ENCODE measurements around the gene TET1. TPM values are rescaled to one million over a fixed set of nuclear protein-coding genes. Genes with fewer than 3 reads are reported as not detected.
"Not testable (repeated sequence)": the region's sequence is repeated elsewhere in the genome, so short reads cannot be mapped to it uniquely, and the experiment has no call there.

The TET1 gene
- 1 to 10 TPM; 2.1 to 2.7 (median 2.5) TPM for total RNA-seq (2021; fragmentation: NEBNext Ultra II Directional; extraction: Animal tissue kit (Norgen Biotek cat#: 25700))
- long read RNA-seq, partial matches to known transcripts = 2 of 3 reads
- long read RNA-seq, other reads (novel, unspliced or antisense) = 1 of 3 reads

DNA sequence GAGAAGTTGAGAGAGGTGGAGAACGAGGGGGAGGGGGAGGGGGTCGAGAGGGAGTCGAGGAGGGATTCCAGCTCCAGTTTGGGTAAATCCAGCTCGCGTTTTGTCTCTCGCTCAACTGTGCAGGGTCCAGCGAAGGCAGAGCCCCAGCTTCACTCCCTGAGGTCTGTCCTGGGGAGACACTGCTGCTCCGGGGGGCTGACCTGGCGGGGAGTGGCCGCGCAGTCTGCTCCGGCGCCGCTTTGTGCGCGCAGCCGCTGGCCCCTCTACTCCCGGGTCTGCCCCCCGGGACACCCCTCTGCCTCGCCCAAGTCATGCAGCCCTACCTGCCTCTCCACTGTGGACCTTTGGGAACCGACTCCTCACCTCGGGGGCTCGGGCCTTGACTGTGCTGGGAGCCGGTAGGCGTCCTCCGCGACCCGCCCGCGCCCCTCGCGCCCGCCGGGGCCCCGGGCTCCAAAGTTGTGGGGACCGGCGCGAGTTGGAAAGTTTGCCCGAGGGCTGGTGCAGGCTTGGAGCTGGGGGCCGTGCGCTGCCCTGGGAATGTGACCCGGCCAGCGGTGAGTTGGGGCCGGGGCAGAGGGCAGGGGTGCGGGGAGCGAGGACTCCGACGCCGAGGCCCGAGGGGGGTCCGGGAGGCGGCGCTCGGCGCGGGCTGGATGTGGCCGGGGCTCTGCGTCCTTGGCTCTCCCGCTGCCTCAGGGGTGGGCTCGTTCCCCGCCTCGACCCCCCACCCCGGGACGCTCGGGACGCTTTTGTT, at the start of gene TET1:
Gene TET1 (plus strand): TSS at position 152 of the 757 bp plus-strand sequence. CDS start 12,002 bp downstream, outside the sequence.
- Mint-ChIP-seq H3K4me1 (ENCODE audit: low read depth) (peaks cover 37% of the 10 kb centered on the region), H3K27me3 (ENCODE audit: insufficient read depth) (peaks cover 2% of the 10 kb centered on the region), H3K36me3 (ENCODE audit: low read depth) (no peaks in the 10 kb centered on the region; the same call in 1 of the 2 replicates), H3K4me3 (peak within 1 kb of the TSS; percentile 92), H3K9me3 (no peaks in the 10 kb centered on the region), H3K27ac (peak within 1 kb of the TSS; percentile 65)
- TF ChIP-seq, protein P1, sequence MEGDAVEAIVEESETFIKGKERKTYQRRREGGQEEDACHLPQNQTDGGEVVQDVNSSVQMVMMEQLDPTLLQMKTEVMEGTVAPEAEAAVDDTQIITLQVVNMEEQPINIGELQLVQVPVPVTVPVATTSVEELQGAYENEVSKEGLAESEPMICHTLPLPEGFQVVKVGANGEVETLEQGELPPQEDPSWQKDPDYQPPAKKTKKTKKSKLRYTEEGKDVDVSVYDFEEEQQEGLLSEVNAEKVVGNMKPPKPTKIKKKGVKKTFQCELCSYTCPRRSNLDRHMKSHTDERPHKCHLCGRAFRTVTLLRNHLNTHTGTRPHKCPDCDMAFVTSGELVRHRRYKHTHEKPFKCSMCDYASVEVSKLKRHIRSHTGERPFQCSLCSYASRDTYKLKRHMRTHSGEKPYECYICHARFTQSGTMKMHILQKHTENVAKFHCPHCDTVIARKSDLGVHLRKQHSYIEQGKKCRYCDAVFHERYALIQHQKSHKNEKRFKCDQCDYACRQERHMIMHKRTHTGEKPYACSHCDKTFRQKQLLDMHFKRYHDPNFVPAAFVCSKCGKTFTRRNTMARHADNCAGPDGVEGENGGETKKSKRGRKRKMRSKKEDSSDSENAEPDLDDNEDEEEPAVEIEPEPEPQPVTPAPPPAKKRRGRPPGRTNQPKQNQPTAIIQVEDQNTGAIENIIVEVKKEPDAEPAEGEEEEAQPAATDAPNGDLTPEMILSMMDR (IDR thresholded peaks at IDR 0.05) = no peak; the same call in 1 of the 2 replicates
- DNase-seq = peak; percentile 28

DNA sequence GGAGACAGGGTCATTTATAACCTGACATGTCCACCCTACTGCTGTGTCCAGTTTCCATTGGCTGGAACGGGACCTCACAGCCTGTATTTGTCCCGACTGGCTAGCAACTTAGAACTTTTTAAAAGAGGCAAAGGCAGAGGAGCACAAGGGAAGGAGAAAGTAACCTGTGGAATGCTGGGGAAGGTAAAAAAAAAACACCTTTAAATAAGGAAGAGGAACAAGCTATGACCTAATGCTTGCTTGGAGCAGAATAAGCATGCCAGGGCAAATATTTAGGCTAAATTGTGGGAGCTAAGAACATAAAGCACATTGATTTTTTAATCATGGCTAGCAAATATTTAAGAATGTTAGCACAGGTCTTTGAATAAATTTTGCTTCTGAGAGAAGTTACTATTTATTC, 43.9 kb upstream of the TET1 start:
- peak overlapping the region; percentile 79 for H3K27ac Mint-ChIP-seq

DNA sequence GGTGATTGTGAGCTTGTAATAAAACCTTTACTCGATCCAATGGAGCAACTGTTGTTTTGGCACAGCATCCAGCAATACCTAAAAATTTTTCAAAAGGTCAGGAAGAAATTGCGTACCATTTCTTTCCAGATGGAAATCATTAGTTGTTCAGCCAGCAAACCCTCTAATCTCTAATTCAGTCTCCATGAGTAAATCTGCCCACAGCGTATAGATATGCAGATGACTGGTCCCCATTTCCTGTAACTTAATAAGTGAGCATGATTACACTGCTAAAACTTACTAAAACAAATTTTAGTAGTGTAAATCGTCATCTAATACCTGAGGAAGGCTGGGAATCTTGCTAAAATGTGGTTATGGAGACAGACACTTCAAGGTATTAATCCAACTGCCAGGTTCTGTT, 43.4 kb upstream of the TET1 start:
- TF ChIP-seq, protein P1 (IDR thresholded peaks at IDR 0.05) = no peak
- peak overlapping the region; percentile 79 for H3K27ac Mint-ChIP-seq
- no peaks in the 10 kb centered on the region for H3K36me3 Mint-ChIP-seq (ENCODE audit: low read depth)
- no peaks in the 10 kb centered on the region for H3K9me3 Mint-ChIP-seq
- DNase-seq = peak; percentile 76
- H3K27me3 Mint-ChIP-seq (ENCODE audit: insufficient read depth) = no peaks in the 10 kb centered on the region; the same call in 1 of the 2 replicates
- H3K4me3 Mint-ChIP-seq = peak overlapping the region; percentile 48
- peaks cover 23% of the 10 kb centered on the region for H3K4me1 Mint-ChIP-seq (ENCODE audit: low read depth)

More for the DNA sequence above, 43.9 kb upstream of the TET1 start:
- DNase-seq; H3K36me3 Mint-ChIP-seq (ENCODE audit: low read depth); H3K9me3 Mint-ChIP-seq; H3K4me3 Mint-ChIP-seq; H3K27me3 Mint-ChIP-seq (ENCODE audit: insufficient read depth): not testable (repeated sequence)
- peaks cover 23% of the 10 kb centered on the region for H3K4me1 Mint-ChIP-seq (ENCODE audit: low read depth)

DNA sequence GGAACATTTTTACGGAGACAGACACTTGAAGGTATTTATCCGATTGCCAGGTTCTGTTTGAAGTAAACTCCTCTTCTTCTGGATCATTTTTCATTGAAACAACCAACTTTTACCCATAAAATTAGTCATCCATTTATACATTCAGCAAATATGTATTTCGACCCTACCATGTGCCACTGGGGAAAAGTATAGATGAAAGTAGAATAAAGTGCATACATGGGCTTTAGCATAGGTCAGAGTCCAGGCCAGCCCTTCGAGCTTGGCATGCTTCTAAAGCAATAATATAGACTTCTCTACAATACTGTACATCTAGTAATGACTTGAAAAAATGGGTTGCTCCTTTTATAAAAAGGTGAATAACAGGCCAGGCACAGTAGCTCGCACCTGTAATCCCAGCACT, 42.9 kb upstream of the TET1 start:
- peak overlapping the region; percentile 79 for H3K27ac Mint-ChIP-seq
- peaks cover 23% of the 10 kb centered on the region for H3K4me1 Mint-ChIP-seq (ENCODE audit: low read depth)
- H3K9me3 Mint-ChIP-seq = no peaks in the 10 kb centered on the region
- H3K4me3 Mint-ChIP-seq = peak overlapping the region; percentile 48
- peak; percentile 0 for DNase-seq
- TF ChIP-seq, protein P1 (IDR thresholded peaks at IDR 0.05) = no peak
- H3K36me3 Mint-ChIP-seq (ENCODE audit: low read depth) = peaks cover 3% of the 10 kb centered on the region; the same call in 1 of the 2 replicates
- no peaks in the 10 kb centered on the region; the same call in 1 of the 2 replicates for H3K27me3 Mint-ChIP-seq (ENCODE audit: insufficient read depth)

DNA sequence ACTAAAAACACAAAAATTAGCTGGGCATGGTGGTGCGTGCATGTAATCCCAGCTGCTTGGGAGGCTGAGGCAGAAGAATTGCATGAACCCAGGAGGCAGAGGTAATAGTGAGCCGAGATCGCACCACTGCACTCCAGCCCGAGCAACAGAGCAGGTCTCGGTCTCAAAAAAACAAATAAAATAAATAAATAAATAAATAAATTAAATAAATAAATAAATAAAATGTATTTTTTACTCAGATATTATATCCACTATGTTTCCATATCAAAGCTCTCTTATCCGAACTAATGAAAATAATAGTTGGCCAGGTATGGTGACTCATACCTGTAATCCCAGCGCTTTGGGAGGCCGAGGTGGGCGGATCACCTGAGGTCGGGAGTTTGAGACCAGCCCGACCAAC, 41.5 kb upstream of the TET1 start:
- H3K4me3 Mint-ChIP-seq; H3K36me3 Mint-ChIP-seq (ENCODE audit: low read depth); H3K27me3 Mint-ChIP-seq (ENCODE audit: insufficient read depth); H3K27ac Mint-ChIP-seq; DNase-seq; H3K9me3 Mint-ChIP-seq: not testable (repeated sequence)
- H3K4me1 Mint-ChIP-seq (ENCODE audit: low read depth) = peaks cover 23% of the 10 kb centered on the region

DNA sequence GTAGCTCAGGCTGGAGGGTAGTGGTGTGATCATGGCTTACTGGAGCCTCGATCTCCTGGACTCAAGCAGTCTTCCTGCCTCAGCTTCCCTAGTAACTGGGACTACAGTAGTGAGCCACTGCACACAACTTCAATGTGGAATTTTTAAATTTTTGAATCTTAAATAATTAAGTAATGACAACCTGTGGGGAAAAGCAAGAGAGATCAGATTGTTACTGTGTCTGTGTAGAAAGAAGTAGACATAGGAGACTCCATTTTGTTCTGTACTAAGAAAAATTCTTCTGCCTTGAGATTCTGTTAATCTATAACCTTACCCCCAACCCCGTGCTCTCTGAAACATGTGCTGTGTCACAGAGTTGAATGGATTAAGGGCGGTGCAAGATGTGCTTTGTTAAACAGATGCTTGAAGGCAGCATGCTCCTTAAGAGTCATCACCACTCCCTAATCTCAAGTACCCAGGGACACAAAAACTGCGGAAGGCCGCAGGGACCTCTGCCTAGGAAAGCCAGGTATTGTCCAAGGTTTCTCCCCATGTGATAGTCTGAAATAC, 34.6 kb upstream of the TET1 start:
- not testable (repeated sequence) for H3K4me3 Mint-ChIP-seq

More for the DNA sequence above, 34.6 kb upstream of the TET1 start:
- DNase-seq; H3K4me1 Mint-ChIP-seq (ENCODE audit: low read depth); H3K9me3 Mint-ChIP-seq; H3K27ac Mint-ChIP-seq; H3K27me3 Mint-ChIP-seq (ENCODE audit: insufficient read depth); H3K36me3 Mint-ChIP-seq (ENCODE audit: low read depth): not testable (repeated sequence)

Data from HFFc6 (cell line).